ENCODE results near the gene PRKCA. TPM values are rescaled to one million over a fixed set of nuclear protein-coding genes. Genes with fewer than 3 reads are reported as not detected.

Gene PRKCA
- total RNA-seq, 1 experiment from 2014 or later: 29.6 TPM

DNA sequence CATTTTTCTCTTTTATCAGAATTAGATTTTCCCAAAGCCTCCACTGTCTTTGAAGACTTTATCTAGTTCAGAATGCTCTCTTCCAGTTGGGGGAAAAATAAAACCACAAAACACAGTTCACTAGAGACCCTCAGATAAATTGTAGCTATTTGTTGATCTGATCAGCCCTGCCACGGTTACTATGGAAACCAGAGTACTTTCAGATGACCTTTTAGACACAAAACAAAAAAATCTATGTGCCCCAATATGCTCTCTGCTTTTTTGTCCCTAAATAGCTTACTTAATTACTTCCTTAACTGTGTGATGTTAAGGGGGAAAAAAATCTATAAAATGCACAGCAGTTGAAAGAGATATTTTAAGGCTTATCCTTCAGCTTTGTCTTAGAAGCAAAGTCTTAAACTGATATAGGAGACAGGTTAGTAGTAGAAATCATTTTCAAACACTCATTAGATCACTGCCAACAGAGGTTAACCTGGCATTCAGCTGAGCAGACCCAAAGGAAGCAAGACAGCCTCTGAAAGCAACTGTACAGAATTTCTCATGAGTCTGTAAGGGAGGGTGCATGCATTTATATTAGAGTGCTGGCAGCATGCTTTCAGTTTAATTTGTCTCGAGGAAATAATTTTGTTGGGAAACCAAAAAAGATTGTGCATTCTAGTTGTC lies 402.6 kb downstream of the PRKCA start:
- no peaks in the 10 kb centered on the region for H3K36me3 Mint-ChIP-seq (ENCODE audit: insufficient read depth, unreplicated experiment)
- H3K27me3 Mint-ChIP-seq (ENCODE audit: insufficient read depth, unreplicated experiment): no peaks in the 10 kb centered on the region
- Histone ChIP-seq H3K27me3 (replicated peaks; ENCODE audit: control insufficient read depth, insufficient read depth, low read length) (no peaks in the 10 kb centered on the region), H3K9me3 (no peaks in the 10 kb centered on the region), H3K4me1 (no peaks in the 10 kb centered on the region), H3K36me3 (ENCODE audit: control insufficient read depth, insufficient read depth, low read length) (no peaks in the 10 kb centered on the region), H3K4me3 (ENCODE audit: low read depth, low read length) (no peak overlapping the region)
- POLR2A ChIA-PET: no interaction called here
- no peaks in the 10 kb centered on the region for H3K9me3 Mint-ChIP-seq (ENCODE audit: unreplicated experiment)
- intact Hi-C loops (cut with micrococcal nuclease; ENCODE audit: unreplicated experiment): no loop called here
- H3K27ac Mint-ChIP-seq (ENCODE audit: unreplicated experiment): no peak overlapping the region
- no peak overlapping the region for H3K4me3 Mint-ChIP-seq (ENCODE audit: unreplicated experiment)
- no peak for DNase-seq
- no peaks in the 10 kb centered on the region for H3K4me1 Mint-ChIP-seq (ENCODE audit: low read depth, unreplicated experiment)
- TF ChIP-seq, protein P1, sequence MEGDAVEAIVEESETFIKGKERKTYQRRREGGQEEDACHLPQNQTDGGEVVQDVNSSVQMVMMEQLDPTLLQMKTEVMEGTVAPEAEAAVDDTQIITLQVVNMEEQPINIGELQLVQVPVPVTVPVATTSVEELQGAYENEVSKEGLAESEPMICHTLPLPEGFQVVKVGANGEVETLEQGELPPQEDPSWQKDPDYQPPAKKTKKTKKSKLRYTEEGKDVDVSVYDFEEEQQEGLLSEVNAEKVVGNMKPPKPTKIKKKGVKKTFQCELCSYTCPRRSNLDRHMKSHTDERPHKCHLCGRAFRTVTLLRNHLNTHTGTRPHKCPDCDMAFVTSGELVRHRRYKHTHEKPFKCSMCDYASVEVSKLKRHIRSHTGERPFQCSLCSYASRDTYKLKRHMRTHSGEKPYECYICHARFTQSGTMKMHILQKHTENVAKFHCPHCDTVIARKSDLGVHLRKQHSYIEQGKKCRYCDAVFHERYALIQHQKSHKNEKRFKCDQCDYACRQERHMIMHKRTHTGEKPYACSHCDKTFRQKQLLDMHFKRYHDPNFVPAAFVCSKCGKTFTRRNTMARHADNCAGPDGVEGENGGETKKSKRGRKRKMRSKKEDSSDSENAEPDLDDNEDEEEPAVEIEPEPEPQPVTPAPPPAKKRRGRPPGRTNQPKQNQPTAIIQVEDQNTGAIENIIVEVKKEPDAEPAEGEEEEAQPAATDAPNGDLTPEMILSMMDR (IDR thresholded peaks at IDR 0.05; ENCODE audit: insufficient read depth in 1 of 2, low read depth in 1 of 2, low read length in 1 of 2, severe bottlenecking in 1 of 2, unreplicated experiment in 1 of 2): no peak
- CTCF ChIA-PET: no interaction called here
- BruUV-seq (replicated peaks): no TSS peak

DNA sequence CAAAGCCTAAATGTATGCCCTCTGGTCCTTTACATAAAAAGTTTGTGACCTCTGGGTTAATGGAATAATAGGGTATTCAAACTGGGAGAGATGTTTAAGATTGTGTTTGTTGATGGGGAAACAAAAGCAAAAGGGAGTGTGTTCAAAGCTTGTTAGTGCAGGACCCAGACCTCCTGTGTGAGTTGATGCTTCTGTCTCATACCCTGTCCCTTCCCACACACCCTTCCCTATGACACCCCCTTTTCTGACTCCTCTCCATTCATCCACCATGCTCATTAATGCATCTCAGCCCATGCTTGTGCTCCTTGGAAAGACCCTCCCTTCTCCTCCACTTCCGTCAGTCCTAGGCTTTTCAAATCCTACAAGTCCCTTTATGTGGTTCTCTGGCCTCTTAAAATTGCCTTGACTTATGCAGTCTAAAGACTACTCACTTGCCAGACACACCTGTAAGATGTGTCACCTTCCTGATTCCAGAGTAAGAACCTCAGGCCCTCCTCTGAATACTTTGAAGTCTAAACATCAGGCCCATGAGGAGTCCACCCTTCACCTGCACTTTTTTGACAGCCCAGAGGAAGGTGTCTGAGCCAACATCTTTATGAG lies 404.5 kb downstream of the PRKCA start:
- Mint-ChIP-seq H3K27me3 (ENCODE audit: insufficient read depth, unreplicated experiment) (no peaks in the 10 kb centered on the region), H3K9me3 (ENCODE audit: unreplicated experiment) (no peaks in the 10 kb centered on the region), H3K27ac (ENCODE audit: unreplicated experiment) (no peak overlapping the region), H3K4me1 (ENCODE audit: low read depth, unreplicated experiment) (no peaks in the 10 kb centered on the region), H3K4me3 (ENCODE audit: unreplicated experiment) (no peak overlapping the region), H3K36me3 (ENCODE audit: insufficient read depth, unreplicated experiment) (no peaks in the 10 kb centered on the region)
- intact Hi-C loops (cut with micrococcal nuclease; ENCODE audit: unreplicated experiment): no loop called here
- Histone ChIP-seq H3K4me3 (ENCODE audit: low read depth, low read length) (no peak overlapping the region), H3K27me3 (replicated peaks; ENCODE audit: control insufficient read depth, insufficient read depth, low read length) (no peaks in the 10 kb centered on the region), H3K9me3 (no peaks in the 10 kb centered on the region), H3K36me3 (ENCODE audit: control insufficient read depth, insufficient read depth, low read length) (no peaks in the 10 kb centered on the region), H3K4me1 (peaks cover 4% of the 10 kb centered on the region; the same call in 1 of the 2 replicates)
- no peak for DNase-seq
- TF ChIP-seq, protein P1 (IDR thresholded peaks at IDR 0.05; ENCODE audit: insufficient read depth in 1 of 2, low read depth in 1 of 2, low read length in 1 of 2, severe bottlenecking in 1 of 2, unreplicated experiment in 1 of 2): no peak
- ChIA-PET CTCF (no interaction called here), POLR2A (no interaction called here)
- no TSS peak for BruUV-seq (replicated peaks)

DNA sequence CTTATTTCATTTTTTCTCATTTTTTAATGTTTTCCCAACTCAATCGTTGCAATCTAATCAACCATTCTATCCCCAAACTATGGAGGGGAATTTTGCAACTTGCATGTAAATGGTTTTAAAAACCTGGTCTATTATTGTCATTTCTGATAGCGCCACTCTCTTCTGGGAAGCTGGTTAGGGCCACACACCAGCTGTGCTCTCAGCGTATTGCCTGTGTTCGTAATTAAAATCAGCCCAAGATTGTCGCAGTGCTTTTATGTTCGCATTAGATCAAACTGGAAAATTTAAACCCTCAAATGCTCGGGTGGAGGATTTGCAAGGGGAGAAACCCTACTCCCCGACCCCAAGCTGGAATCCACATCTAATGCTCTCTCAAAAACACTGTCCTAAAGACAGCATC lies 409.0 kb downstream of the PRKCA start:
- ChIA-PET POLR2A (no interaction called here), CTCF (no interaction called here)
- Histone ChIP-seq H3K36me3 (ENCODE audit: control insufficient read depth, insufficient read depth, low read length) (no peaks in the 10 kb centered on the region), H3K4me3 (ENCODE audit: low read depth, low read length) (no peak overlapping the region), H3K27me3 (replicated peaks; ENCODE audit: control insufficient read depth, insufficient read depth, low read length) (no peaks in the 10 kb centered on the region), H3K9me3 (no peaks in the 10 kb centered on the region), H3K4me1 (peaks cover 10% of the 10 kb centered on the region; the same call in 1 of the 2 replicates)
- TF ChIP-seq, protein P1 (IDR thresholded peaks at IDR 0.05; ENCODE audit: insufficient read depth in 1 of 2, low read depth in 1 of 2, low read length in 1 of 2, severe bottlenecking in 1 of 2, unreplicated experiment in 1 of 2): no peak
- intact Hi-C loops (cut with micrococcal nuclease; ENCODE audit: unreplicated experiment): loop anchor here (10.0 kb wide), 1 partner anchor 373 kb away; no protein-coding TSS in a partner anchor
- Mint-ChIP-seq H3K9me3 (ENCODE audit: unreplicated experiment) (no peaks in the 10 kb centered on the region), H3K27ac (ENCODE audit: unreplicated experiment) (peak overlapping the region; percentile 29), H3K36me3 (ENCODE audit: insufficient read depth, unreplicated experiment) (no peaks in the 10 kb centered on the region), H3K4me1 (ENCODE audit: low read depth, unreplicated experiment) (no peaks in the 10 kb centered on the region), H3K4me3 (ENCODE audit: unreplicated experiment) (no peak overlapping the region), H3K27me3 (ENCODE audit: insufficient read depth, unreplicated experiment) (no peaks in the 10 kb centered on the region)
- BruUV-seq (replicated peaks): no TSS peak
- no peak for DNase-seq

All from Caco-2 (cell line).